T-cell (primary cell): ENCODE data around the gene TMEM187. TPM values are rescaled to one million over a fixed set of nuclear protein-coding genes. Genes with fewer than 3 reads are reported as not detected.

Experiments
- ATAC-seq, 4 experiments: fragments of 200-7000 bp in 3 of 4; fragments of 150-1000 bp in 1 of 4; cut with Tn5 transposase; replicated peaks in 1 of 4; 1 replicate in 3 of 4; 2 replicates in 1 of 4; pipeline ENCODE4 v1.10.0; 2021; ENCODE audit warnings: moderate library complexity in 3 of 4, mild to moderate bottlenecking in 2 of 4, moderate number of reproducible peaks in 1 of 4
- CTCF ChIA-PET, 2 donors: fragments of 300-600 bp; sonication (Branson Sonifier 250); formaldehyde crosslinking; loops; one replicate each; lab custom pipeline; 2022; ENCODE audit warnings: antibody characterized with exemption in 2 of 2; lab: Charles Lee
- POLR2A ChIA-PET, 2 donors: fragments of 300-600 bp; sonication (Branson Sonifier 250); formaldehyde crosslinking; loops; one replicate each; lab custom pipeline; 2022; ENCODE audit warnings: antibody characterized with exemption in 2 of 2; lab: Charles Lee
- DNase-seq, 35 experiments: peaks; one replicate each; pipeline versions ENCODE4 v3.0.0 to v3.0.0-alpha.2; 2013 to 2023
- H3K27ac ChIP-seq: one replicate; pipeline ENCODE4 v1.5.1; 2013; ENCODE audit warnings: low read length
- H3K27me3 ChIP-seq, 2 experiments: replicated peaks in 1 of 2; 1 replicate in 1 of 2; 2 replicates in 1 of 2; pipeline versions ENCODE4 v1.6.1 to v1.7.0; 2013; ENCODE audit warnings: low read length in 1 of 2, mixed read lengths in 1 of 2; ENCODE audit not compliant: control insufficient read depth in 2 of 2, insufficient read depth in 2 of 2; ENCODE audit errors: extremely low read depth in 1 of 2
- H3K36me3 ChIP-seq, 2 donors: 1 replicate in 1 of 2; 2 replicates in 1 of 2; pipeline versions ENCODE4 v1.6.1 to v1.7.0; 2013; ENCODE audit warnings: low read length in 1 of 2; ENCODE audit not compliant: control insufficient read depth in 2 of 2, insufficient read depth in 1 of 2; ENCODE audit errors: extremely low read depth in 1 of 2
- H3K4me1 ChIP-seq, 2 experiments: 1 replicate in 1 of 2; 2 replicates in 1 of 2; pipeline versions ENCODE4 v1.6.1 to v1.7.0; 2013; ENCODE audit warnings: low read length in 2 of 2, mixed read lengths in 1 of 2; ENCODE audit not compliant: insufficient read depth in 2 of 2, control insufficient read depth in 1 of 2; ENCODE audit errors: extremely low read depth in 1 of 2
- H3K4me3 ChIP-seq, 2 donors: 1 replicate in 1 of 2; 2 replicates in 1 of 2; pipeline versions ENCODE4 v1.5.1 to v1.7.0; 2013; ENCODE audit warnings: mild to moderate bottlenecking in 2 of 2, low read length in 1 of 2, moderate library complexity in 1 of 2; ENCODE audit not compliant: control insufficient read depth in 1 of 2; ENCODE audit errors: extremely low read depth in 1 of 2
- H3K9me3 ChIP-seq: 2 replicates; pipeline ENCODE4 v1.7.0; 2013
- H3K27ac Mint-ChIP-seq, 2 donors: one replicate each; pipeline ENCODE4 v1.8.0; 2020 to 2021; ENCODE audit warnings: mild to moderate bottlenecking in 2 of 2, mixed read lengths in 2 of 2
- H3K27me3 Mint-ChIP-seq, 2 donors: one replicate each; pipeline ENCODE4 v1.8.0; 2021 to 2022; ENCODE audit warnings: mixed read lengths in 2 of 2
- H3K36me3 Mint-ChIP-seq: one replicate; pipeline ENCODE4 v1.8.0; 2021; ENCODE audit warnings: mixed read lengths
- H3K4me1 Mint-ChIP-seq, 3 donors: one replicate each; pipeline ENCODE4 v1.8.0; 2020 to 2022; ENCODE audit warnings: mixed read lengths in 3 of 3, mild to moderate bottlenecking in 1 of 3
- H3K4me3 Mint-ChIP-seq, 3 donors: one replicate each; pipeline ENCODE4 v1.8.0; 2020 to 2022; ENCODE audit warnings: mild to moderate bottlenecking in 3 of 3, mixed read lengths in 3 of 3, moderate library complexity in 3 of 3
- H3K9me3 Mint-ChIP-seq, 3 donors: one replicate each; pipeline ENCODE4 v1.8.0; 2020 to 2022; ENCODE audit warnings: mixed read lengths in 3 of 3
- WGBS: methylation state at CpG from one replicate; pipeline ENCODE4 v1.1.5; 2013; ENCODE audit warnings: missing lambda C conversion rate; ENCODE audit not compliant: insufficient coverage; 5-methylcytosine and 5-hydroxymethylcytosine counted together
- total RNA-seq, 35 experiments: library from RNA in 6 of 35; stranded (reverse) in 6 of 35; fragments of 120-200 nt in 1 of 35; gene quantifications; one replicate each; pipeline versions ENCODE4 v1.2.1 to v1.2.4 and lab custom pipeline; 2013 to 2026

TMEM187 gene
- total RNA-seq (10 to 100 TPM in 3 of 5 donors, 1 to 10 TPM in 2; 4.0 to 16.9 (median 14.1) TPM), total RNA-seq (lab: John Stamatoyannopoulos, UW) (1.4 to 10.8 (median 4.3) reads per million in 29 experiments)
- 7.8 TPM for total RNA-seq (2013)

GRCh38 chrX:153972368-153973126 lies at the start of gene TMEM187:
TSS of gene TMEM187 (plus strand) at chrX:153972754. CDS start at chrX:153982063, 9,309 bp downstream.
- CTCF ChIA-PET = interaction anchor here in 1 of 2 donors (1.4 kb wide), 1 partner anchor 9 kb away, joined by 4 read pairs; no protein-coding TSS in a partner anchor
- no peaks in the 10 kb centered on the region for H3K27me3 Mint-ChIP-seq
- peak within 1 kb of the TSS; percentile 88 to 100 (median 100) for H3K4me3 Mint-ChIP-seq
- Histone ChIP-seq H3K36me3 (no peaks in the 10 kb centered on the region), H3K27ac (peak within 1 kb of the TSS; percentile 99), H3K27me3 (no peaks in the 10 kb centered on the region), H3K4me1 (peaks cover 6 to 42% of the 10 kb centered on the region in 2 experiments), H3K4me3 (peak within 1 kb of the TSS; percentile 97 to 99), H3K9me3 (no peaks in the 10 kb centered on the region)
- DNase-seq = peak; percentile 74 to 92 (median 83)
- peak within 1 kb of the TSS; percentile 100 for H3K27ac Mint-ChIP-seq
- H3K9me3 Mint-ChIP-seq = no peaks in the 10 kb centered on the region
- peak; percentile 62 to 66 (median 63) for ATAC-seq
- H3K36me3 Mint-ChIP-seq = no peaks in the 10 kb centered on the region
- under 1% methylated on average over 65 of the region's 103 CpGs for WGBS
- POLR2A ChIA-PET = no interaction called here
- peaks cover 36 to 44% (median 38%) of the 10 kb centered on the region in 3 donors for H3K4me1 Mint-ChIP-seq

GRCh38 chrX:153922932-153923857 lies 49.4 kb upstream of the TMEM187 start:
- H3K4me1 Mint-ChIP-seq = peaks cover 42 to 56% (median 49%) of the 10 kb centered on the region in 3 donors
- no peaks in the 10 kb centered on the region for H3K36me3 Mint-ChIP-seq
- POLR2A ChIA-PET = no interaction called here
- H3K27me3 Mint-ChIP-seq = peaks cover 0 to 8% of the 10 kb centered on the region in 2 donors
- H3K4me3 Mint-ChIP-seq = peak overlapping the region; percentile 86 to 95 (median 94)
- H3K27ac Mint-ChIP-seq = peak overlapping the region; percentile 95 to 98
- DNase-seq = no peak
- Histone ChIP-seq H3K4me1 (peaks cover 5 to 64% of the 10 kb centered on the region in 2 experiments), H3K27ac (peak overlapping the region; percentile 49), H3K27me3 (no peaks in the 10 kb centered on the region), H3K4me3 (peak overlapping the region; percentile 17 to 21), H3K9me3 (no peaks in the 10 kb centered on the region), H3K36me3 (peaks cover 13 to 32% of the 10 kb centered on the region in 2 donors)
- CTCF ChIA-PET = interaction anchor here (0.6 to 3.9 kb wide), 6 partner anchors 11 to 1022 kb away, joined by 4 to 36 read pairs (median 6); no protein-coding TSS in a partner anchor
- no peaks in the 10 kb centered on the region for H3K9me3 Mint-ChIP-seq
- WGBS = 21% methylated on average over 9 of the region's 25 CpGs
- ATAC-seq = no peak

GRCh38 chrX:153924149-153924861 lies 48.2 kb upstream of the TMEM187 start:
- Histone ChIP-seq H3K36me3 (peaks cover 7 to 23% of the 10 kb centered on the region in 2 donors), H3K4me3 (peak overlapping the region; percentile 77 to 82), H3K27me3 (no peaks in the 10 kb centered on the region), H3K27ac (peak overlapping the region; percentile 72), H3K9me3 (no peaks in the 10 kb centered on the region), H3K4me1 (peaks cover 5 to 74% of the 10 kb centered on the region in 2 experiments)
- peak in 34 of 35 experiments; percentile 25 to 72 (median 46) for DNase-seq
- ChIA-PET POLR2A (interaction anchor here in 1 of 2 donors (0.5 to 1.2 kb wide), 4 partner anchors 14 to 130 kb away, joined by 3 to 4 read pairs (median 3); partner anchors contain the start of genes IDH3G, RENBP and SSR4), CTCF (interaction anchor here (0.7 to 3.9 kb wide), 6 partner anchors 9 to 26 kb away, joined by 3 to 36 read pairs (median 4); no protein-coding TSS in a partner anchor)
- 0% methylated on average over 7 of the region's 14 CpGs for WGBS
- ATAC-seq = no peak
- H3K27me3 Mint-ChIP-seq = peaks cover 0 to 8% of the 10 kb centered on the region in 2 donors
- H3K27ac Mint-ChIP-seq = peak overlapping the region; percentile 95 to 98
- H3K4me1 Mint-ChIP-seq = peaks cover 49 to 63% (median 59%) of the 10 kb centered on the region in 3 donors
- no peaks in the 10 kb centered on the region for H3K9me3 Mint-ChIP-seq
- no peaks in the 10 kb centered on the region for H3K36me3 Mint-ChIP-seq
- peak overlapping the region; percentile 86 to 95 (median 94) for H3K4me3 Mint-ChIP-seq

GRCh38 chrX:153925387-153925738 lies 47.2 kb upstream of the TMEM187 start:
- H3K4me3 ChIP-seq = peak overlapping the region; percentile 77 to 82
- H3K36me3 Mint-ChIP-seq = no peaks in the 10 kb centered on the region
- no peaks in the 10 kb centered on the region for H3K9me3 Mint-ChIP-seq
- POLR2A ChIA-PET = interaction anchor here (0.5 to 1.2 kb wide), 5 partner anchors 20 to 238 kb away, joined by 3 to 8 read pairs (median 3); partner anchors contain the start of genes IDH3G (in 1 of the 2) and SSR4 (in 1 of the 2)
- H3K27ac Mint-ChIP-seq = peak overlapping the region; percentile 95 to 98
- peaks cover 5 to 18% of the 10 kb centered on the region in 2 donors for H3K36me3 ChIP-seq
- H3K27ac ChIP-seq = peak overlapping the region; percentile 72
- 0% methylated on average over 2 of the region's 4 CpGs for WGBS
- peak overlapping the region; percentile 86 to 95 (median 94) for H3K4me3 Mint-ChIP-seq
- no peaks in the 10 kb centered on the region for H3K9me3 ChIP-seq
- peaks cover 45 to 64% (median 59%) of the 10 kb centered on the region in 3 donors for H3K4me1 Mint-ChIP-seq
- DNase-seq = peak in 2 of 35 experiments; percentile 28 to 49
- peaks cover 5 to 83% of the 10 kb centered on the region in 2 experiments for H3K4me1 ChIP-seq
- H3K27me3 ChIP-seq = no peaks in the 10 kb centered on the region
- H3K27me3 Mint-ChIP-seq = peaks cover 0 to 3% of the 10 kb centered on the region in 2 donors
- CTCF ChIA-PET = interaction anchor here (0.6 to 3.9 kb wide), 8 partner anchors 19 to 1101 kb away, joined by 3 to 36 read pairs (median 4); partner anchors contain the start of gene FUNDC2 (in 1 of the 2)
- no peak for ATAC-seq

- H3K36me3 ChIP-seq = peaks cover 5 to 12% of the 10 kb centered on the region in 2 donors
- peak in 3 of 4 experiments; percentile 3 to 6 (median 5) for ATAC-seq
- DNase-seq = peak in 18 of 35 experiments; percentile 7 to 63 (median 31)
- peak within 1 kb of the TSS; percentile 95 for H3K27ac ChIP-seq
- H3K27me3 ChIP-seq = no peaks in the 10 kb centered on the region
- H3K4me1 ChIP-seq = peaks cover 5 to 77% of the 10 kb centered on the region in 2 experiments
- Mint-ChIP-seq H3K36me3 (no peaks in the 10 kb centered on the region), H3K4me3 (peak within 1 kb of the TSS; percentile 86 to 95 (median 94)), H3K27me3 (peaks cover 0 to 3% of the 10 kb centered on the region in 2 donors), H3K4me1 (peaks cover 49 to 64% (median 59%) of the 10 kb centered on the region in 3 donors), H3K9me3 (no peaks in the 10 kb centered on the region), H3K27ac (peak within 1 kb of the TSS; percentile 95 to 98)
- under 1% methylated on average over 48 of the region's 59 CpGs for WGBS
- H3K9me3 ChIP-seq = no peaks in the 10 kb centered on the region
- ChIA-PET POLR2A (interaction anchor here (0.5 to 1.2 kb wide), 4 partner anchors 19 to 102 kb away, joined by 3 to 8 read pairs (median 4); no protein-coding TSS in a partner anchor), CTCF (interaction anchor here (0.6 to 3.9 kb wide), 7 partner anchors 20 to 1101 kb away, joined by 4 to 36 read pairs (median 8); partner anchors contain the start of gene FUNDC2 (in 1 of the 2))
- peak within 1 kb of the TSS; percentile 82 to 83 for H3K4me3 ChIP-seq
These were observed 46.6 kb upstream of the TMEM187 start, which contains the start of gene ARHGAP4 for GRCh38 chrX:153925739-153926551. TSS of gene ARHGAP4 (minus strand) at chrX:153926264. CDS start at chrX:153926202, 62 bp downstream.
